CD4-positive, alpha-beta T cell treated with Interferon alpha-2 for 1 hour (primary cell): ENCODE data around the gene CFAP206.
A peak's percentile ranks its signal among the peaks of the same experiment; 100 is the strongest.

Experiments
- DNase-seq, 2 donors: peaks; one replicate each; pipeline ENCODE4 v3.0.0-alpha.2; 2020 to 2022

CFAP206 gene

GRCh38 chr6:87407901-87408720 lies at the start of gene CFAP206:
TSS of gene CFAP206 (plus strand) at chr6:87407972. CDS start at chr6:87409840, 1,868 bp downstream.
- DNase-seq, result peak; percentile 81 to 86

DNA sequence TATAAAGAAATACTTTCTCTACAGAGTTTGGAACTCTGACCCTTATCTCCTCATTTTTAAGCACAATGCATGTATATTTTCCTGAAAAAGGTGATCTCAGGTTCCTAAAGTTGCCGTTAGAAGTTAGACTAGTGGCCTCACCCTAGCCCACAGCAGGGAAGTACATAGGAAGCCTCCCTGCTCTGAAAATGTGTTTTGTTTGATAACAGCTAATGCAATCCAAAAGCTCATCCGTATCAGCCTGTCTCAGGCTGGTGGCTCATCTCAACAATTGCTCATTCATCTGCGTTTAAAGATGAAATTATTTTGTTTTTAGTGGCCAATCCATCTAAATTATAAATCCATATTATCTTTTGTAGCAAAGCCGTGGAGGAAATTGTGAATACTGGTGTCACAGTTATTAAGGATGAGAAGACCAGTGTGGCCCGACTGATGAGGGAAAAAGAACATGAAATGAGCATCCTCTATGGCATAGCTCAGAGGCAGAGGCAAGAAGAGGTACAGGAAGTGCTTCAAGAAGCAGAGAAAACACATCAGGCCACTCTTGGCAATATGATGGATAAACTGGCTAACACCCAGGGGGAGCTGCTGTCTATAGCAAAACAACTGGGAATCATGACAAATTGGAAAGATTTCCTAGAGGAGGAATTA lies 43.0 kb upstream of the CFAP206 start:
- DNase-seq, result no peak

GRCh38 chr6:87366072-87366827 lies 41.5 kb upstream of the CFAP206 start:
- DNase-seq, result no peak

GRCh38 chr6:87366899-87367298 lies 40.9 kb upstream of the CFAP206 start:
- no peak for DNase-seq

DNA sequence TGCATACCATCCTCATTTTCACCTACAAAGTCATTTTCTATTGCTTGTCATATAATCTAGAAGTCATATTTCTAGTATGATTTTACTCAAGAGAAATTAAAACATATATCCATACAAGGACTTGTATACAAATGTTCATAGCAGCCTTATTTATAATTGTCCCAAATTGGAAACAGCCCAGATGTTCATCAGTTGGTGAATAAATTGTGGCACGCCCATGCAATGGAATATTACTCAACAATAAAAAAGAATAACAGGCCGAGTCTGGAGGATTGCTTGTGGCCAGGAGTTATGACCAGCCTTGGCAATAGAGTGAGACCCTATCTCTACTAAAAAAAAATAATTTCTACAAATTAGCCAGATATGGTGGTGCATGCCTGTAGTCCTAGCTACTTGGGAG lies 34.4 kb upstream of the CFAP206 start:
- DNase-seq, result no peak

- DNase-seq, result no peak
Observed at GRCh38 chr6:87375315-87375714, 32.5 kb upstream of the CFAP206 start.

- no peak for DNase-seq
Observed at GRCh38 chr6:87376643-87377042, 31.1 kb upstream of the CFAP206 start.

DNA sequence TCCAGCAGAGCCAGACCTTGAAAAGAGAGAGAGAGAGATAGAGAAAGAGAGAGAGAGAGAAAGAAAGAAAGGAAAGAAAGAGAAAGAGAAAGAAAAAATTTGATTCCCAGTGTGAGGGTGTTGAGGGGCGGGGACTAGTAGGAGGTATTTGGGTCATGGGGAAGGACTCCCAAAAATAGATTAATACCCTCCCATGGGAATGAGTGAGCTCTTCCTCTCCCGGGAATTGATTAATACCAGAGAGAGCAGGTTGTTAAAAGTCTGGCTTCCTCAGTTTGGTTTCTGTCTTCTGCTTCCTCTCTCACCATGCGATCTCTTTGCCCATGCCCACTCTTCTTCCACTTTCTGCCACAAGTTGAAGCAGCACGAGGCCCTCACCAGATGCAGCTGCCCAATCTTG lies 28.8 kb upstream of the CFAP206 start:
- DNase-seq, result no peak

DNA sequence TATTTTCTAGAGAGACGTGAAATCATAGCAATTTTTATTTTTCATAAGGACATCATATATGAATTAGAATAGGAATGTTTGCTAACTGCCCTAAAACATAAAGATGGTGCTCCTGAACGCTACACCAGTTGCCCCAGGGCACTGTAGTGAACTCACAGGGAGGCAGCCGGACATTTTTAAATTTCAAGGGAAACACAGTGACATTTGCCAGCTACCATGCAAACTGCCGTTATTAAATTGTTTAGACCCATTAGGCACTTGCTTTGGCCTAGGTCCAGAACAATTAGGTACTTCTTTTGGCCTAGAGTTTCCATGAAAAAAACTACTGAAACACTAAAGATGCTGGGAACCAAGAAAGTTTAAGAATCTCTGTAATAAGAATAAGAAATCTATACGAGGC lies 24.9 kb upstream of the CFAP206 start:
- no peak for DNase-seq

- DNase-seq, result no peak
Observed at GRCh38 chr6:87384038-87384437, 23.7 kb upstream of the CFAP206 start.

DNA sequence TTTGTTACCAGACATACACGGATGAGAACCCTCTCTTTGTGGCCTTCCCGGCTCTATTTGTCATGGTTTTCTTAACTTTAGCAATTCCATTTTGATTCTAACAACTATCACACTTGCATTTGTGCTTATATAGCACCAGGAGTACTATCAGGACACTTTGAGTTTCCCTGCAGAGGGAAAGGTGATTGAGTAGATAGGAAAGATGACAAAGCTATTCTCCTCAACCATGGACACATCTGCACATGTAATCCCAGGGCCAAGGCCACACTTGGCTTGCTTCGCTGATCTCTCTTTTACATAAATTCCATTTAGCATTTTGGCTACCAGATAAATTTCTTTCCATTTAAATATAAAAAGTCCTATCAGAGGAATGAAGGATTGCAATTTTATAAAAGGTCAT lies 23.3 kb upstream of the CFAP206 start:
- DNase-seq, result no peak

- no peak for DNase-seq
Observed at GRCh38 chr6:87391334-87391733, 16.4 kb upstream of the CFAP206 start.

DNA sequence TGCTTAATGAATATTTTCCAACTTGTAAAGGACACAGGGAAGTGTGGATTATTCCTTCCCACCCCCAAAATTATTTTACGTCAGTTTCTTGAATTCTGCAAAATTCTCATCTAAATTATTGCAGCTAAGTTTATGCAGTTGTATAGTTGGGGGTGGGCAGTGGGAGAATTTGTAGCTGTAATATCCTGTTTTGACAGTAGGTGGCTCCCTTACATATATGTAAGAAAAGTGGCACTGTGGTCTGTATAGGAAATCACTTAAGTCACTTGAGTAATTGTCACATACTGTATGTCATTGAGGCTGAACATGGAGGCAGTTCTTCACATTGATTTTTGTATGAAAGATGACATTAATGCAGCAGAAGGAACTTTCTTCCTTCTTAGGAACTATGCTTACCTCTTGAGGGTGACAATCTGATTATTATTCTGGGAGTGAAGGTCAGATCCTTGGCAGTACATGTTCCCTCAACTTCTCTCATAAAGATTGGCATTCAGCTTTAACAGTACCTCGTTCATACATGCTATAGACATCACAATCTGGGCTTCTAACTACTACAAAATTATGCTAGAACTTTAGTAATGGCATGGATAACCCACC lies 14.6 kb upstream of the CFAP206 start:
- peak; percentile 22 to 74 for DNase-seq

DNA sequence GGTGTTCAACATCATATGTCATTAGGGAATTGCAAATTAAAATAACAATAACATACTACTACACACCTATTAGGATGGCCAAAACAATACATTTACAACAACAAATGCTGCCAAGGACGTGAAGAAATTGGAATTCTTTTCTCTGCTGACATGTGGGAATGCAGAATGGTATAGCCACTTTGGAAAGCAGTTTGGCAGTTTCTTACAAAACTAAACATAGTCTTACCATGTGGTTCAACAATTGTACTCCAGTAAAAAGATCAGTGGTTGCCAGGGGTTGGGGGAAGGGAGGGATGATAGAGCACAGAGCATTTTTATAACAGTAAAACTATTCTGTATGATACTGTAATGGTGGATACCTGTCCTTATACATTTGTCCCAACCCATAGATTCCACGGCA lies 12.3 kb upstream of the CFAP206 start:
- no peak for DNase-seq

GRCh38 chr6:87396595-87397392 lies 11.0 kb upstream of the CFAP206 start:
- DNase-seq, result no peak

- DNase-seq, result no peak
Observed at GRCh38 chr6:87397656-87398055, 10.1 kb upstream of the CFAP206 start.

GRCh38 chr6:87401832-87402231 lies 5.9 kb upstream of the CFAP206 start:
- no peak for DNase-seq

- no peak for DNase-seq
Observed at GRCh38 chr6:87407561-87407900, 241 bp upstream of the CFAP206 start.

- no peak for DNase-seq
Observed at GRCh38 chr6:87408721-87409155, 966 bp downstream of the CFAP206 start.

DNA sequence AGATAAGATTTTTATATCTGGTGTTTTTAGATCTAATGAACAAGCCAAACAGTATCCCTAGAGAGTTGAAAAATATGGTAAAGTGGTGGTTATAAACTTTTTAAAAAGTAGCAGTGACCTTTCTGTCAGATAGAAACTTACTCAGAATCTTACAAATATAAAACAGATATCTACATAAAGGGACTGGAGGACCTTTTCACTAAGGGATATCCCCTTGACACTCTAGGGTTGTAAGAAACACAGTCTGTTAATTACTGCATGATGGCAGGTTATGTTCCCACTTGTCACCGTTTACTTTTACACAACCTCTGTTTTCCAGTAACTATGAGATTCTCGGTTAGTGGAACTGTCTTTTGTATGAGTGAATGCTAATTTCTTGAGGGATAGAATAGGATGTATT lies 11.5 kb downstream of the CFAP206 start:
- DNase-seq, result no peak

DNA sequence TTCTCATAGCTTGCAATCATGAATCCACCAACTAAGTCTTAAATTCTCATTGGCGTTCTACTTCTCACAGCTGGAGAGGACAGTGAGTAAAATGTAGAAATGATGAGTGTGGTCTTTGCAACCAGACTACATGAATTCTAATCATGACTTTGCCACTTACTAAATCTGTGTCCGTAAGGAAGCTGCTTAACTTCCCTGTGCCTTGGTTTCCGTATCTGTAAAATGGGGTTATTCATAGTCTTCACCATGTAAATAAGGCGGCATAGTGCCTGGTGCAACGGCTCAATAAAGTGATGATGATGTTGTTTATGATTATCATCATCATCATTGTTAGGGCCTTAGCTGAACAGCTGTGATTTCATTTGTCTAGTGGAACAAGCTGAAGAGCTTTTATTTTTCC lies 12.6 kb downstream of the CFAP206 start:
- no peak for DNase-seq

- no peak for DNase-seq
Observed at GRCh38 chr6:87421576-87421975, 13.8 kb downstream of the CFAP206 start.

DNA sequence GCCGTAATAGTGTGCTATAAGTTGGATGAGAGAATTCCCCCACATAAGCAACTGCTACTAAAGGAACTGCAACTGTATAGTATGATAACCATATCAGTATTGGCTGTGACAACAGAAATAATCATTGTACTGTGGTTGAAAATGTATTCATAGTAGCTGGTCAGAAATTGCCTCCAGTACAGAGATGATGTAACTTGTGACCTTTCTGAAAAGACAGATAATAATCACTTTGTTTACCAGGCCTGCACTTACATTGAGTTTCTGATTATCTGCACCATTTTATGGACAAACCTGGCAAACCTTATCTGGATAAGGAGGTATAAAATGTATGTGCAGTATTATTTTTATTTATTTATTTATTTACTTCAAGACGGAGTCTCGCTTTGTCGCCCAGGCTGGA lies 19.0 kb downstream of the CFAP206 start:
- no peak for DNase-seq
